G401.6 (cell line): ENCODE measurements around the gene NUTM2E.
"Not testable (repeated sequence)": the region's sequence is repeated elsewhere in the genome, so short reads cannot be mapped to it uniquely, and the experiment has no call there.

Source experiments
- FAIRE-seq: peaks from 2 replicates; lab custom pipeline; 2012; peaks lifted over from hg19 to GRCh38; lab: Jason Lieb, UNC

NUTM2E gene, protein sequence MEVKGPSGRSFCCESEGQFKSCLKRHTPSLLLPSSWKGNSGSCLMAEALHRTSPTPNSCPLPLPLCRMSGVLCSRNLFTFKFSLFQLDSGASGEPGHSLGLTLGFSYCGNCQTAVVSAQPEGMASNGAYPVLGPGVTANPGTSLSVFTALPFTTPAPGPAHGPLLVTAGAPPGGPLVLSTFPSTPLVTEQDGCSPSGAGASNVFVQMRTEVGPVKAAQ (N-terminal part only)

DNA sequence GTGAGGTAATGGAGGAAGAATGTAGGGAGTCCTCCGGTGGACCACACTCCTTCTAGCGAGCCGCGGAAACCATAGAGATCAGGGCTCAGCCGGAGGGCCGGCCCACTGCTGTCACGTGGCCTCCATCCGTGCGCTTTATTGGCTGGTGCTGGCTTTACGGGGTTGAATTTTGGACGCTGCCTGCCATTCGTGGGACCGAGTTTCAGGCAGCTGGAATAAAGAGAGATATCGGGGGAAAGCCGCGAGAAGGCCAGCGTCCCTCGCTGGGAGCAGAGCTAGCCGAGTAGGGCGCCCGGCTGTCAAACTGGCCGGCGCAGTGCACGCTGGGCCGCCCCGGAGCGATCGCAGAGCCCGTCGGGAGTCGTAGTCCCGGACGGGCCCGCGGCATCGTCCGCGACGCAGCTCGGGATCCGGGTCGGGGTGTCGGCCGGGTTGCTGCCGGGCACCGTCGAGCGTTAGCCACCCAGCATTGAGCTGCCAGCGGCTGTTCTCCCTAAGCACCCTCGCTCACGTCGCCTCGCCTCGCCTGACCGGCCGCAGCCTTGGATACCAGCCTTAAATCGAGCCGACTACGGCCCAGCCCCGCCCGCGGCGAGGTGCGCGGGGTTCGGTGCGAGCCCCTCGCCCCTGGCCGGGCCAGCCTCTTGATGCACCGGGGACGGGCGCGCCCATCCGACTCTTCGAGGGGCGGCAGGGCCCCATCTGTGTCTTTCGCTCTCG is at the start of gene NUTM2E:
Gene NUTM2E (plus strand): TSS at position 244 of the 720 bp plus-strand sequence. CDS start 15,002 bp downstream, outside the sequence.
- peak; percentile 84 for FAIRE-seq

DNA sequence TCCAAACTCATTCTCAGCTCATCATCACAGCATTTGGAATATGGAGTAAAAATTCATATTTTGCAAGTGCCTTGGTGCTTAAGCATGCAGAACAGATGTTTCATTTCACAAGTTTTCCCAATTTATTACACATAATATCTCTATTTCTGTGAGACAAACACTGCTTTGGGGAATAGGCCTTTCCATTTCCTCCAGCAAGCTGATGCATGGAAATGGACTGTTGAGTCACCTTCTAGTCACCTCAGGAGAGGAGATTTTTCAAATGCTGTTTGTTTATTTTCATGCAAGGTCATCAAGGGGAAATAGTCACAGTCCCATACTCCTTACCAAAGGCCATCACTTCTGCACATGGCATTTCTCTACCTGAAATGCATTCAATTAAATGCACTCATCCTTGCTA is 48.5 kb upstream of the NUTM2E start:
- not testable (repeated sequence) for FAIRE-seq

GRCh38 chr10:79779310-79779938 is 47.1 kb upstream of the NUTM2E start:
- FAIRE-seq = not testable (repeated sequence)

- FAIRE-seq = not testable (repeated sequence)
Measured at GRCh38 chr10:79779992-79780391, 46.5 kb upstream of the NUTM2E start.

- FAIRE-seq = not testable (repeated sequence)
Measured at GRCh38 chr10:79781584-79781983, 45.0 kb upstream of the NUTM2E start.

DNA sequence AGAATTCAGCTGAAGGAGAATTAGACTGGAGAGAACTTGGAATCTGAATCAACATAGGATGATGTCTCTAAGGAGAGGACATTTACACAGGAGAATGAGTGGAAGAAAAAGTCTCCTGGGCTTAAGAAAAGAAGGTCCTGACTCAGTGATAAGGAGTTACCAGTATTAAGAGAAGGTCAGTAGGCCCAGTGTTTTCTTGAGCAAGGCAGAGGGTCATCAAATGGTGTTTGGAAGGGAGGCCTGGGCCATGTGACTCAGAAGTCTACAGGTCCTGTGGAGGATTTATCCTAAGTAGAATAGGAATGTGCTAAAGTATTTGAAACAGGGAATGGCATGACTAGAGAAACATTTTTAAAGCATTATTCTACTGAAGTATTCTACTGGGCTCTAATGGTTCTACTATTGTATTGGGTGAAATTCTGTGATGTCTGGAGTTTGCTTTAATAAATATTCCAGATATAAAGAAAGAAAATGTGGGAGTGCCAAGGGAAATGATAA is 39.0 kb upstream of the NUTM2E start:
- peak; percentile 82 for FAIRE-seq

DNA sequence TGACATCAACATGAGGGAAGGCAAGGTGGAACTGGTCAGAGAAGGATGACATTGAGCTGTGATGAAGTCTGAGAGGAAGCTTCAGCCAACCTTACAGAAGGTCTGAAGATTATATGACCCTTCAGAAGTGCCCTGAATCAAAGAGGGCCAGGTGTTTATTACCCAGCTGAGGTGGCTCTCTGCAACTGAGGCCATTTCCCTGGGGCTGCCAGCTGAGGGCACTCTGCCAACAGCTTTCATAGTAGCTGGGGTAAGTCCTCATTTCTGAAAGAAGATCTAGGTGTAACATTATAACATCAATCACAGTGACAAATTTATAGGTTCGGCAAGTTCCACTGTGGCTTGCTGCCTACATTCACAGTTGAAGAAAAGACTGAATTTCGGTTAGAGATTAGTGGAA is 37.2 kb upstream of the NUTM2E start:
- not testable (repeated sequence) for FAIRE-seq

- not testable (repeated sequence) for FAIRE-seq
Measured at GRCh38 chr10:79791906-79792517, 34.5 kb upstream of the NUTM2E start.

- FAIRE-seq = not testable (repeated sequence)
Measured at GRCh38 chr10:79799337-79799736, 27.2 kb upstream of the NUTM2E start.

GRCh38 chr10:79805857-79806256 is 20.7 kb upstream of the NUTM2E start:
- FAIRE-seq = not testable (repeated sequence)

DNA sequence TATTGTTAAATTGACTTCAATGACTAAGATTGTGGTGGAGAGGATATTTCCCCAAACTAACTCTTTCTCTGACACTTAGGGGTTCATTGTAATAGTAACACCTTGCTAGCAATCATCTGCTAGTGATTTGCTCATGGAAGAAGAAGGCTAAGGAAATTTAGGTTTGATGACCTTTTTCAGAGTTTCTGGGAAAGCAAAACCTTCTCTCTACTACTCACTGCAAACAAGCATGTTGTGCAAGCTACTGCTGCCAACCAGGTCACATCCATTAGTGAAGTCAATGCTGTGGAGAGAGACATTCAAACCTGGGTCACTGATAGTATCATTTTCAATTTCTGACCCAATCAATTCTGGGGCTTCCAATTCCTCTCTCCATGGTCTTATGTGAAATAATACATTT is 14.6 kb upstream of the NUTM2E start:
- not testable (repeated sequence) for FAIRE-seq

- FAIRE-seq = not testable (repeated sequence)
Measured at GRCh38 chr10:79816290-79816689, 10.2 kb upstream of the NUTM2E start.

DNA sequence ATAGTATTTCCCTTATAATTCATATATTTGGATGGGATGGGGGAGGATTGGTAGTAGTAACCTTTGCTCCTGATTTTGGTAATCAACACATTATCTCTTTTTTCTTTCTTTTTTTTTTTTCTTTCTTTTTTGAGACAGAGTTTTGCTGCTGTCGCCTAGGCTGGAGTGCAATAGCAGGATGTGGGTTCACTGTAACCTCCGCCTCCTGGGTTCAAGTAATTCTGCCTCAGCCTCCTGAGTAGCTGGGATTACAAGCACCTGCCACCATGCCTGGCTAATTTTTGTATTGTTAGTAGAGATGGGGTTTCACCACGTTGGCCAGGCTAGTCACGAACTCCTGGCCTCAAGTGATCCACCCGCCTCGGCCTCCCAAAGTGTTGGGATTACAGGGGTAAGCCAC is 3.2 kb upstream of the NUTM2E start:
- not testable (repeated sequence) for FAIRE-seq

DNA sequence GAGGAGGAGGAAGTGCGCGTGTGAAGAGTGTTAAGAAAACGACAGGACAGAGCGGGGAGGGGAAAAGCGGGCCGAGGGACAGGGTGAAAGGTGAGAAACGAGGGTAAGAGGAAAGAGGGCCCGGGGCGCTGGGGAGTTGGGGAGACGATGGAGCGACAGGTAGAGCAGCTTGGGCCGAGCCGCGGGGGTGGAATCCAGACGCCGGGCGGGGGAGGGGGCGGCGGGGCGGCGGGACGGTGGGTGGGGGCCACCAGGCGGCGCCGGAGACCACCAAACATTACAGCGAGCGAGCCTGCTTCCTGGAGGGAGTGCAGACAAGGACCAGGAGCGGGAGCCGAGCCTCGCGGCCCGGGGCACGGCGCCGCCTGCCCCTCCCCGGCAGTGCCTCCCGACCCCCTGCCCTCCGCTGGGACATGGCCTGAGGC is 940 bp upstream of the NUTM2E start:
- FAIRE-seq = not testable (repeated sequence)

DNA sequence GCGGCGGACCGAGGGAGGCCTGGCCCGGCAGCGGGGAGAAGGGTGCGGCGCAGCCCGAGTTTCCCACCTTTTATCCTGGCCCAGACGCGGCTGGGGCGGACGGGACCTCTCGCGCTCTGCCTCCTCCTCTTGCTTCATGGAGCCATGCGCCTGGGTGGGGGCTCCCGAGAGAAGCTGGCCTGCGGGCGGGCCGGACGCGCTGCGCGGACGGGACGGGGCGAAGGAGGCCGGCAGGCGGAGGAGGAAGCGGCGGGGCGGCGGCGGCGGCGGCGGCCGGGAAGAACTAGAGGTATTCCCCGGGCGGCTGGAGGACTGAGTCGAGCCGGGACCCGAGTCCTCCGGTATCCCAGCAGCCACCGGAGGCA is 426 bp upstream of the NUTM2E start:
- not testable (repeated sequence) for FAIRE-seq

GRCh38 chr10:79833833-79834232 is 7.3 kb downstream of the NUTM2E start:
- not testable (repeated sequence) for FAIRE-seq

- not testable (repeated sequence) for FAIRE-seq
Measured at GRCh38 chr10:79835891-79836290, 9.4 kb downstream of the NUTM2E start.

DNA sequence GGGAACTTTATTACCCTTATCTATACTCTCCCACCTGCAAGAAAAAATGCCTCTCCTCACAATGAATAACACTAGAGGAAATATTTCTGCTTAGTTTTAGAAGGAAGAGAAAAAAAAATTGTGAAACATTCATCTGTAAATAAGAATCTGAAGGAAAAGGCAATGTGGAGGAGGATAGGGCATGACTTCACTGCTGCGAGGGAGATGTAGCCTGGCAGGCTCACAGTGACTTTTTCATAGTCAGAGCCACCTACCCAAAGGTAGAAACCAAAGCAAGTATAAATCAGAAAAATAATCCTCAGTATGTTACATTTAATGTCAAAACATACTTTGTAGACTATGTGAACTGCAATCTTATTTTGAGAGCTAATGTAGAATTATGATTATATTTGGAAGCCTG is 10.4 kb downstream of the NUTM2E start:
- not testable (repeated sequence) for FAIRE-seq

DNA sequence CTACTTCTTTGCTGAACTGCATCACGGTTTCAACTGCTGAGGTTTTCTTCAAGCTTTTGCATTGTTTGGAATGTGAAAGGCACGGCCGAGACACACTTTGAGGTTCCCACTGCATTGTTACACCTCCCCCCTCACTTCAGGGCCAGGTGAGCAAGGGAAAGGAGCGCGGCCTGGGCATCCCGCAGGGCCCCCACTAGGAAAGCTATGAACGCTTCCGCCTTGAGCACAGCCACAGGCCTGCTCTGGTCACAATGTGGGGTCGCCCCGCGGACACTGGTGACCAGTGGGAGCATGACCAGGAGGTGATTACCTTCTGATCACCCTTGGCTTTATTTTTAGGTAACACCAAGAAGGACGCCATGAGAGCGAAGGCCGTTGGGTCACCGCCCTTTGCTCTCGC is 11.9 kb downstream of the NUTM2E start:
- not testable (repeated sequence) for FAIRE-seq

- FAIRE-seq = not testable (repeated sequence)
Measured at GRCh38 chr10:79853191-79853854, 26.8 kb downstream of the NUTM2E start.

DNA sequence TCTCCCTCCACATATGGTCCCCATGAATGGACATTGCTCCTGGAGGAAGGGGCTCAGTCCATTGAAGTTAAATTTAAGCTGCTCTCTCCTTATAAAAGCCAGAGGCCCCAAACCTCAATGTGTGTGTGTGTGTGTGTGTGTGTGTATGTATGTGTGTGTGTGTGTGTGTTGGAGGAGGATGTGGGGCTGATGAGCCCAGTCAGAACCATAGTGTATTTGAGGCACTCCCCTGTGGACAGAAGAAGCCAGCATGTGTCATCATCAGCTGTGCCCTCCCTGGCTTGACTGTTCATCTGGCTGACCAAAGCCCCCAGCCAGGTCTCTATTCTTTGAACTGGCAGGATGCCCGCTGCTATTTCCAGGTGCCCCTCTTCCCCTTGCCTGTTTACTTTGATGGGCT is 35.7 kb downstream of the NUTM2E start:
- FAIRE-seq = not testable (repeated sequence)

GRCh38 chr10:79862803-79863202 is 36.3 kb downstream of the NUTM2E start:
- not testable (repeated sequence) for FAIRE-seq
